GM21723 (cell line): ENCODE results near the gene RAB27B.

Experiments used
- ATAC-seq: cut with Tn5 transposase; IDR thresholded peaks from one replicate; pipeline ENCODE4 v1.9.1; 2021; ENCODE audit warnings: mild to moderate bottlenecking, moderate library complexity; ENCODE audit not compliant: unreplicated experiment

Gene RAB27B

DNA sequence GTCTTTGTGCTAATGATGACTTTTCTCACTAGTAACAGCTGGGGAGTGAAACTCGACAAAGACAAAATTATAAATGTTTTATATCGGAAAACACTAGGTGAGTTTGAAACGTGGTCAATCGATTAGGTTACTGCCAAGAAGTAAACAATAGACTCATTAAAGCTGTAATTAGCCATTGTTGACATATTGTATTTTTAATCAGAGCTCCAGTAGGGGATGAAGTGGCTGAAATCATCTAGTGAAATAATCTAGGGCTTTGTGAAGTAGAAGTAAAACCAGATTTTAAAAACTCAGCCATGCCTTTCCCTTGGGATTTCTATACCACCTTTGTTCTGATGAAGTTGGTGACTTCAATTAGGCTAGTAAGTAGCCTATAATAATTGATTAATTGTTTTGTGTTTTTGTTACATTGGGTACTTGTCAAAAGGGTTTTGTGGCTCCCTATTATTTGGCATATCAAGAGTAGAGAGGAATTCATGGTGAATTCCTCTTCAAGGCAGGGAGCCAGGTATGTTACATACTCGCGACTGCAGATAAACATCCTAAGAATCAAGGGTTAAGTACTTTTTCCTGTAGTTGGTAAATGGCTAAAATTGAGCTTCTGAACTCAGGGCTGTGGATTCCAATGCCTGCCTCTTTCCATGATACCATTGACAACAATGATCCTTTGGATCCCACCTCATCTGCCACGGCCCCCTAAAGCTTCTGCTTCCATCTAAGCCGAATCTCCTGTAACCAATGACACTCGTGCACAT is 31.6 kb downstream of the RAB27B start:
- ATAC-seq: no peak

DNA sequence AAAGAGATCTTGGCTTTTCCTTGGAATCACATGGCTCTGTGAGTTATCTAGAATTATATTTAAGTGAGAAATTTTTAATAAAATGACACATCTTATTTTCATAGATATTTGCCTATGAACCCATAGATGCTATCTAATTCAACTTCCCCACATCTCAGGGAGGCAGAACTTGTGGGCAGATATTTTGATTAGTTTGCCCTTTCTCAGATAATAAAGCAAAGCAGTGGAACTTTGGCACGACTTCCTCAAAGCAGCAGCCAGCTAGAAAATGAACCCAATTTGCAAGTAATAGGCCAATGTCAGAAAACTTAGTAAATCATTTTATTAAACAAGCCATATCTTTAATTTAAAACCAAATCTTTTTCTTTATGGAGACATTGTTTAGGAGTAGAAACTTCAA is 32.7 kb downstream of the RAB27B start:
- ATAC-seq: no peak

DNA sequence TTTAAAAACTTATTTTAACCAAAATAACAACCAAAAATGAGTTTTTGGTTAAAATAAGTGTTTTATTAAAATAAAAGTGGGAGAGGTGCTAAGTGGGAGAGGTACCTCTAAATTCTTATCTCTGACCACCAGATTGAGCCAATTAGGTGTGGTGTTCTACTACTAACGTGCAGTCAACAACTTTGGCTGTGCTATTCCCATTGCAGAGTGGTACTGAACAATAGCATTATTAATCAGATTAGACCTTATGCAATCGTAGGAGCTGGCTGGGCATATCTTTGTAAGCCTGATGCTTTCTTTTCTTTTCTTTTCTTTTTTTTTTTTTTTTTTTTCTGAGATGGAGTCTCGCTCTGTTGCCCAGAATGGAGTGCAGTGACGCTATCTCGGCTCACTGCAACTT is 38.9 kb downstream of the RAB27B start:
- no peak for ATAC-seq

DNA sequence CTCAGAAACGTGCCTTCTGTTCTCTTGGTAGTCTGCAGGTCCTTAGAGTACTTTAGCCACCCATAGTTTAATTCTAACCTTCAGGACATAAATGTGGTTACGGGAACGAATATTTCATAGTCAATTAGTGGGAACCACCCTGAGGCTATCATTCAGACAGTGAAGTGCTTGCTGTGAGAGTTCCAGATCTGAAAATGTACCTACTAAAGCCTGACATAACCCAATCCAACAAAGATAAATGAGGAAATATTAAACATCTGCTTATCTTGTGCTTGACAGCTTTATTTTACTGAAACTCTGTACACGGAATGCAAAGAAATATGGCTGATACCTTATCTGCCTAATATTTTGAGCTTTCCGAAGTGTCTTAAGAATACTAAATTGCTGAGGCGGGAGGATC is 43.0 kb downstream of the RAB27B start:
- no peak for ATAC-seq

DNA sequence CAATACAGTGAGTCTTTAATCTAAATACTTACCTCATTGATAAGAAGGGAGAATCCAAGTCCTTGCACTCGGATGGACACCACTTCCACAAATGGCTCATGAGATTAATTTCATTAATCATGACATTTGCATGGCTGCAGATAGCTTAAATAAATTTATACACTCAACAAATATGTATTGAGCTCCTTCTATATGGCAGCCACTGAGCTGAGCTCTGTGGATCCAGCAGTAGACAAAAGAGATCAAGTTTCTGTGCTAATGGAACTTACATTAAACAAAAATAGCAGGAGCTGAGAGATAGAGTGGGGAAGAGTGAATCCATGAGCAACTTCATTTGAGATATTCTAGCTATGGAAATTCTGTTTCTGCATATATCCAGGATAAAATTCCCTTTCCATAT is 44.4 kb downstream of the RAB27B start:
- ATAC-seq: no peak

DNA sequence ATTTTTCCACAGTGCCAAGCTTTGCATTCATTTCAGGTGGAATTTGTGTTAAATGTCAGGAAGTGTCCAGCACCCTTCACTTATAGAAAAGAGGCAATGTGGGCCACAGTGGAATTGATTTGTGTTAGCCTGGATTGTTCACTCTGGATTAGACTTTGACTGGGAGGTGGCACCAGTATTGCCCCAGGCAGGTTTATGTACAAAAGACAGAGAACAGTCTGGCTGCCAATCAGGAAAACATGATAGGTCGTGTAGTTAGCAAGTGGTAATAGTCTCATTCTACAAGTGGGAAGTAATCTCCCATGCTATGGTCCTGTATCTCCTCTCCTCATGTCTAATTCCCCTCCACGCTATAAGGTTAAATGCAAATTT is 45.6 kb downstream of the RAB27B start:
- ATAC-seq: no peak

DNA sequence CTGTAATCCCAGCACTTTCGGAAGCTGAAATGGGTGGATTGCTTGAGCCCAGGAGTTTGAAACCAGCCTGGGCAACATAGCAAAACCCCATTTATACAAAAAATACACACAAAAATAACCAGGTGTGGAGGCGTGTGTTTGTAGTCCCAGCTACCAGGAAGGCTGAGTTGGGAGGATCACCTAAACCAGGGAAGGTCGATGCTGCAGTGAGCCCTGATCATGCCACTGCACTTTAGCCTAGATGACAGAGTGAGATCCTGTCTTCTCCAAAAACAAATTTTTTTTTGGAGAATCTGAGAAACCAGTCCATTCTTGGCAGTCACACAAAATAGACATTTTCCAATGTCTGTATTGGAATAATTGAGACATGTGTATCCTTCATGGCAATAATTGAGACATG is 46.8 kb downstream of the RAB27B start:
- ATAC-seq: no peak

DNA sequence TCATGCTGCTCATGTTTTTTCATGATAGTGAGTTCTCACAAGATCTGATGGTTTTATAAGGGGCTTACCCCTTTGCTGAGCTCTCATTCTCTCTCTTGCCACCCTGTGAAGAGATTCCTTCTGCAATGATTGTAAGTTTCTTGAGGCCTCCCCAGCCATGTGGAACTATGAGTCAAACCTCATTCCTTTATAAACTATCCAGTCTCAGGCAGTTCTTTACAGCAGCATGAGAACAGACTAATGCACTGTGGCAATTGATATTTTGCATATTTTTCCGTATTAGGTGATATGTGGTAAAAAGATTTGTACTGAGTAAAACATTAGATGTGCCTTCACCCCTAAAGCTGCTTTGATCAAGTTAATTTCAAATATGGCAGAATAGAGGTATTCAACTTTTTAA is 48.8 kb downstream of the RAB27B start:
- no peak for ATAC-seq

DNA sequence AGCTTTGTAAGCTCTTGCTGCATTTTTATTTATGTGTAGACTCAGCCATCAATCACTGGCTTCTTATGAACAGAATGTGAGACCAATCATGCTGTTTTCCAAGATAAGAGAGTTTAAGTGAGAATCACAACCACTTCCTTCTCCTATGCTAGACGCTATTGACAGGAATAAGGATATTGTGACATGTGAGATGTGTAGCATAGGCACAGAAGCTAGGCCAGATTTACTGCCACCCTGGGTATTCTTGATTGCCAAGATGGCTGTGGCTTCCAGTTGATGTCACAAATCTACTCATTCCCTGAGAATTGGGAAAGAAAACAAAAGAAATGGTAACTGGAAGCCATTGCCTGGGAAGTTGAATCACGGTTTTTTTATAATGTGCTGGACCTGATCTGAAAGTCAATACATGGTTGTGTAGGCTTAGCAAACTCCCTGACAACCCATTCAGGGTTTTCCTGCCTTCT is 49.9 kb downstream of the RAB27B start:
- no peak for ATAC-seq

DNA sequence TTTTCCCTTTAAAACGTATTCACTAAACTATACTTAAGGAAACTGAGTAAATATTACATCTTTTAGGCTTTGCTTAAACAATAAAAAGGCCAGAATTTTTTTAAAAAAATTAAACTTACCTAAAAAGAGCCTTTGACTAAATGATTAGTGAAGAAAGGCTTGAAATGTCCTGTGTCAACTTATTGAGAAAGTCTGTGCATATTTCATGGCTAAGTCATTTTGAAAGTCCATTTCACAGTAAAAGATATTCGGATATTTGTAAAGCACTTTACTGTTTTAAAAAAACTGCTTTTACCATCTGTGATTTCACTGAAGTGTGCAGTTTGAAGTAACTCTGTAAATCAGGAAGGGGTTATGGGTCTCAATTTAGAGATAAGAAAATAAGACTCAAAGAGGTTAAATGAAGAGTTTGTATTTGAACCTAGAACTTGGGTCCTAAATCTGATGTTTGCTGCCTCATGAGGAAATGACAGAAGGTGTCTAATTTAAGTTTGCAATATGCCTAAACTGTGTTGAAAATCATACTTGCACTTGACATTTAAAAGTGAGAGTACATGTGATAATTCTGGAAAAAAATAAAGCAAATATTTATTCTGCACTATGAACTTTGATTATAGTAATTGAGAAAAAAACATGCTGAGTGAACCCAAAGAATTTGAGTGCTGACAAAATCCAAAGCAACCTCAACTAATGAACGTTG is 50.5 kb downstream of the RAB27B start:
- no peak for ATAC-seq

DNA sequence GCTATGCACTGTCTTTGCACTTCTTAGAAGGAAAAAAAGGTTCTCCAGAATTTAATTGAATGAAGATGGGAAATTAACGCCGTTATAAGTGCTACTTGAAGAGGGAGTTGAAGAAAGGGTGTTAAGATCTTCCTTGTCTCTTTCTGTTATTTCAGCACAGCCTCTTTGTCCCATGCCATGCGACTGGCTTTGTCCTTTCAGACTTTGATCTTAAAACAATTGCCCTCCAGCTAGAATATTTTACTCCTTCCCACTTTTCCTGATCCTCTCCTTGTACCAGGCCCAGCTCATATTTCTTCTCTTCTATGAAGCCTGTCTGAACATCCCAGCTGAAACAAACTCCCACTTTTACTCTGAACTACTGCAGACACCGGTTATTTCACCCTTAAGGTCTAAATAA is 51.4 kb downstream of the RAB27B start:
- ATAC-seq: no peak

DNA sequence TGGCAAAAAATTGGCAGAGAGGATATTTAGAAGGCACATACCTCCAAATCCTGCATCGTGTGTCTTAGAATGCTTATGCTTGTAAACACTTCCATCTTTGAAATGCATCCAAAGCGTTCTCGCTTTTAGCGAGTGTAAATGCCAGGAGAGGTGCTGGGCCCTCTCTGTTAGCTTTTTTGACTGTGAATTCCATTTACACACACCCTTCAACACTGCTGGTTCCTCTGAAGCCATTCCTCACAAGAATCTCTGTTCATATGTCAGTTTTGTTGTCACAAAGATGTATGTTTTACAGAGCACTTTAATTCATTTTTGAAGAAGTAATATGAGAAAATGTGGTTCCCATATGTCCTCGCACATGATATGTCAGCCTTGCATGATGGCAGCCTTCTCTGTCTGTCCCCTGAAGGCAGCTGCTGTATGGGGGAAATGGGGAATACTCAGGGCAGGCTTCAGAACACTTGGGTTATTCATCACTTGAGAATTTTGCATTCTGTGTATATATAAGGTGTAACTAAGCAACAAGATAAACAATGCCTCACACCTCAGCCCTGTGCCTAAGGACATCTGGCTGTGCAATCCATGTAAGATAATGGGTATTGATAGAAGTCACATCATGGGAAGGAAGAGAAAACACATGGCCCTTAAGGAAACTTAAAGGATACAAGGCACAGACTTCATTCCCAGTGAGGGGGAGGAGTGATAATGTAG is 52.3 kb downstream of the RAB27B start:
- ATAC-seq: no peak

DNA sequence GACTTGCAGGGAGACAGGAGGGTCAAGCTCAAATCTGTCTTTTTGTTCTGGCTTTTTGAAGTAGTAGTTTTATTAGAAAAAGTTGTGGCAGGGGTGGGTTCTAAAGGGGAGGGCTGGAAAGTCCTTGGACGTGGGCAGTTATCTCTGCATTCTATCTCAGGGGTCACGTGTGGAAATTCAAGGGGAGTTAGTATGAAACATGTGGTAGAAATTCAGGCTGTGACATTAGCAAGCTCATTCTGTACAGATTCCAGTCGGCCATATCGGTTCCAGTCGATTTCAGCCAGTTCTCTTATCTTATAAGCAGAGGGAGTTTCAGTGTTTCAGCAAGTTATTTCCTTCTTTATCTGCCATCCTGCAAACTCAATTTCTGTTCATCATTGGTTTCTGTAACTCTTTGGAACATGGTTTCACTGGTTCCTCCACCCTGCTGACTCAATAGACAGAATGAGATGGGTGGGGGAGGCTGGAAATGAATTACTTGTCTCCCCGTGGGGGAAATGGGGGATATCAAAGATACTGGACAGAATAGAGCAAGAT is 53.0 kb downstream of the RAB27B start:
- no peak for ATAC-seq

DNA sequence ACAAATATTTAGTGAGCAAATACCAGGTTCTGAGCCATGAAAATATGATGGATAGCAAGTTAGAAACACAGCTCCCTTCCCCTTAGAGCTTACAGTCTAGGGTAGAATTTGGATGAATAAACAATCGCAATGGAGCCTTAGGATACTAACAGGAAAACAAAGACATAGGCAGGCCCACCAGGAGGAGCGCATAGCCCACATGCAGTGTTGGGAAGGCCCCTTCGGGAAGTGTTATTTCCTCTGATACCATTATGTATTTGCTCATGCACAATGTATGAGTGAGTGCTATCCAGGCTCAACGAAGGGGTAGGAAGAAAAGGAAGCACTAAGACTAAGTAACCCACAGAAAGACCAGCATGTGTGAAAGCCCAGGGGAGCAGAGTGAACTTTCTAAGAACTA is 54.0 kb downstream of the RAB27B start:
- no peak for ATAC-seq

DNA sequence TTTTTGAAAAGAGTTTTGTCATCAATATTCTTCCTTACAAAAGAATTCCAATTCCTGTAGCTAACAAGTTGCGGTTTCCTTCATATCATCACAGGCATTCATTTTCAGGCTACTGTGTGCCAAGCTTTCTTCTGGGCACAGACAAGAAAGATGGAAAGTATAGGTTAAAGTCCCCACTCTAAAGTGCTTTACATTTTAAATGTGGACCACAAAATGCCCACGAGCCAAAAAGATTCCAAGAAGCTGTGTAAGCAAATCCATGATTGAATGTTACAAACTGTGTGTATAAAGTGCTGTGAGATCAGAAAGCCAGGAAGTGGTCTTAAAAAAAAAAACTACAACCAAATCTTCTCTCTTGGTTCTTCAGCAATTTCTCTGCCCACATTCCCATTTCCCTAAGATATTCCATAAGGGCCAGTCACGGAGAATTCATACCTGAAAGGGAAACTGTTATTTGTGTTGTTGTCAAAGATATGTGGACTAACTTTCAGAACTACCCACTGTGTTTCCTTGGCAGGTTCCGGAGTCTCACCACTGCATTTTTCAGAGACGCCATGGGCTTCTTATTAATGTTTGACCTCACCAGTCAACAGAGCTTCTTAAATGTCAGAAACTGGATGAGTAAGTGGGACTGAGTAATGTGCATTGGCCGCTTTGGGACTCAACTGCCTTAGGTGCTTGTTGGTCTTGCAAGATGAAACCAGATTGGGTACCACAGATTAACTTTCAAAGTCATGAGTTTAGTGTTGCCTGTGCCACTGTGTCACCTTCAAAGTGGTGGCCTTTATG is 55.7 kb downstream of the RAB27B start:
- ATAC-seq: no peak

DNA sequence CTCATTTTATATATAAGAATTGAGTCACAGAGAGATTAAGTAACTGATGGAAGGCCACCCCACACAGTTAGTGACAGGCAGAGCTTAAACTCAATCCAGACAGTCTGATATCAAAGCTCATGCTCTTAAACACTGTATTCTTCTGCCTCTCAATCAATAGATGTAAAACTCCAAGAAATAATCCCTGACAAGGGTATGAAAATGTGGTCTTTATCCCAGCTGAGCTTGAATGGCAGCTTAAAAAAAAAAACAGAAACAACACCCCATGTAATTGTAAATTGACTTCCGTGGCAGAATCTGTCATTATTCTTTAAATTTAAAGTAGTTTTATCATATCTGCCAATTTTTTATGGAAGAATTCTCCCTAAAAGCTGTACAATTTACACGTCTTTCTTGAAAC is 60.1 kb downstream of the RAB27B start:
- ATAC-seq: no peak

DNA sequence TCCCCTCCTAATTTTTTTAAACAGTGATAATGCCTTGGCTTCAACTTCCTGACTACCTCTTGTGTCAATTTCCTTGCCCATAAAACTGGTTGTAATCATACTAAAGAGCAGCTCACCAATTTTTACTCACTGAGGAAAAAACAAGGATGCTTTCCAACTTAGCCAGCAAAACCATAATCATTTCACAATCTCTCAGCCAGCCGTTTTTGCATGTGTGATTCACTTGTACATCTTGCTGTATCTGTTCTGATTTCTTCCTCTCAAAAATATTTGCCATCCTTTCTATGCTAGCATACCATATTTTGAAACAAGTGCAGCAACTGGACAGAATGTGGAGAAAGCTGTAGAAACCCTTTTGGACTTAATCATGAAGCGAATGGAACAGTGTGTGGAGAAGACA is 60.7 kb downstream of the RAB27B start:
- no peak for ATAC-seq

DNA sequence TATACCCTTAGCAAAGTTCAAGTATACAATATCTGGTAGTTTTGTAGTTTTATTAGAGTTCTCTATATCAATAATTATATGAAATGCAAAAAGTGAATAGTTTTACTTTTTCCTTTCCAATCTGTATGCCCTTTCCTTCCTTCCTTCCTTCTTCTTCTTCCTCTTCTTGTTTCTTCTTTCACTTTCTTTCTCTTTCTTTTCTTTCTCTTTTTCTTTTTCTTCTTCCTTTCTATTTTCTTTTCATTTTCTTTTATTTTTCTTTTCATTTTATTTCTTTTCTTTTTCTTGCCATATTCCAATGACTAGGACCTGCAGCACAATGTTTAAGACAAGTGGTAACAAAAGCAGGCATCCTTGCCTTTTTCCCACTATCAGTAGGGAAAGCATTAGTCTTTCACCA is 71.2 kb downstream of the RAB27B start:
- no peak for ATAC-seq

DNA sequence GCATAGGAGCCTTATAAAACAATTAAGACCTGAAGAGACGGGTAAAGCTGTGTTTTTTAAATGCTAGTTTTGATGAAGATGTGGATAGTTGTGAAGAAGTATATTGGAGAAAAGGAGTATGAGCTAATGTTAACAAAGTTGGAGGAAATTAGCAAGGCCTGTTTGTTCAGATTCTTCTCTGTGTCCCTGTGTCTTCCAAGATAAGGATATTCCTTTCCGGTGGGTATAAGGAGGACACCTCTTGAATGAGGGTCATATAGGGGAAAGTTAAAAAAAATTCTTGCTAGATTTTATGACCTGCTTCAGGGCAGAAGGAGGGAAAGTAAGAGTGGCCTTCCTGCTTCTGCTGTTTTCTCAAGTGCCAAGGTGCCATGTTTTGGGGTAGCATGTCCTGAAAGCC is 72.0 kb downstream of the RAB27B start:
- no peak for ATAC-seq

DNA sequence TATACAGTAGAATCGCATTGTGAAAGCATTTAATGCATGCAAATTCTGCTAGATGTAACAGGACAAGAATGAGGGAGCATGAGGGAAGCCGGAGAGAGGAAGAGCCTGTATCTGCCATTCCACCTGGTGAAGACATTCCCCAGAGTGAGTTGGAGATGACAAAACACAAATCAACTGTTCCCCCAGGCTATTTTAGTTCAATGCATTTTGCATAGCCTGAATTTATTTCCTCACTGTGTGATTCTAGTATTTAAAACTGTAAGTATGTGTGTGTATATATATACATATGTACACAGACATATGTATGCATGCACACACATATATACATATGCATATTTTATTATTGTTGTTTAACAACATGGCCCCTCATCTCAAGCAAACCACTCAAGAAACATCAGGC is 76.3 kb downstream of the RAB27B start:
- no peak for ATAC-seq

DNA sequence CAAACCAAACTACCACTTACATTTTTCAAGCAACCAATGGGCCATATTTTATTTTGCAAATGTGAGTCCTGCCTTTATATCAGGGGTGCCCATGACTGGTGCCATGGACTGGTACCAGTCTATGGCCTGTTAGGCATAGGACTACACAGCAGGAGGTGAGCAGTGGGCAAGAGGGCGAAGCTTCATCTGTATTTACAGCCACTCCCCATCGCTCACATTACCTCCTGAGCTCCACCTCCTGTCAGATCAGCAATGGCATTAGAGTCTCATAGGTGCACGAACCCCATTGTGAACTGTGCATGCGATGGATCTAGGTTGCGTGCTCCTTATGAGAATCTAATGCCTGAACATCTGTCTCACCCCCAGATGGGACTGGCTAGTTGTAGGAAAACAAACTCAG is 77.4 kb downstream of the RAB27B start:
- ATAC-seq: no peak
